Measurements from ENCODE around the gene RPS4Y1. TPM values are rescaled to one million over a fixed set of nuclear protein-coding genes. Genes with fewer than 3 reads are reported as not detected.

RPS4Y1 gene
- polyA plus RNA-seq, 1 of the 3 experiments (the other 2 are of a cell fraction): not detected

DNA sequence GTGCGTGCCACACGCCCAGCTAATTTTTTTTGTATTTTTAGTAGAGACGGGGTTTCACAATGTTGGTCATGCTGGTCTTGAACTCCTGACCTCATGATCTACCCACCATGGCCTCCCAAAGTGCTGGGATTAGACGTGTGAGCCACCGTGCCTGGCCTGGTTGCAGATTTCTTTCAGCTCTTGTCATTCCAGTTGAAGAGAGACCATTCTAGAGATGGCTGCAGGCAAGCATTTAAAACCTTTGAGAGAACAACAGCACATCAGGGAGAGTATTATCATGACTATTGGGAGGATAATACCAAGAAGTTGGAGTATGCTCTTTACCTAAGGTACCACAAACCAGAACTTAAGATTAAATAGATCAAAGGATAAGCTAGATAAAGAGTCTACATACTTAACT lies 12.9 kb upstream of the RPS4Y1 start:
- Histone ChIP-seq H4K20me1 (ENCODE audit: insufficient read depth) (no peaks in the 10 kb centered on the region), H3K79me2 (ENCODE audit: insufficient read depth) (no peaks in the 10 kb centered on the region), H3K9me2 (no peaks in the 10 kb centered on the region), H3K4me1 (ENCODE audit: control insufficient read depth in 1 of 2, insufficient read depth in 2 of 2, low read depth in 1 of 2, low read length in 1 of 2) (no peaks in the 10 kb centered on the region), H3K36me3 (replicated peaks in 1 of 2; ENCODE audit: control insufficient read depth in 1 of 2, insufficient read depth in 2 of 2, low read length in 1 of 2) (no peaks in the 10 kb centered on the region), H3K9ac (no peak overlapping the region), H2AFZ (ENCODE audit: low read depth) (no peak overlapping the region), H3K4me3 (ENCODE audit: low read depth in 2 of 2, low read length in 1 of 2) (no peak overlapping the region), H3K27me3 (ENCODE audit: insufficient read depth) (no peaks in the 10 kb centered on the region), H3K27ac (ENCODE audit: low read depth in 2 of 2, low read length in 1 of 2) (no peak overlapping the region), H3K9me3 (no peaks in the 10 kb centered on the region), H3K4me2 (no peak overlapping the region), H3F3A (replicated peaks; ENCODE audit: insufficient read depth) (no peaks in the 10 kb centered on the region)
- TF ChIP-seq RXRA (IDR thresholded peaks at IDR 0.05; ENCODE audit: borderline replicate concordance, low read depth): no peak
- TF ChIP-seq ELF1 (IDR thresholded peaks at IDR 0.05): no peak
- TF ChIP-seq MXI1 (IDR thresholded peaks at IDR 0.05; ENCODE audit: low read depth, low read length): no peak
- no peak for TF ChIP-seq EP300 (IDR thresholded peaks at IDR 0.05; ENCODE audit: borderline replicate concordance in 1 of 2, low read depth in 1 of 2, low read length in 1 of 2)
- TF ChIP-seq, protein P1, sequence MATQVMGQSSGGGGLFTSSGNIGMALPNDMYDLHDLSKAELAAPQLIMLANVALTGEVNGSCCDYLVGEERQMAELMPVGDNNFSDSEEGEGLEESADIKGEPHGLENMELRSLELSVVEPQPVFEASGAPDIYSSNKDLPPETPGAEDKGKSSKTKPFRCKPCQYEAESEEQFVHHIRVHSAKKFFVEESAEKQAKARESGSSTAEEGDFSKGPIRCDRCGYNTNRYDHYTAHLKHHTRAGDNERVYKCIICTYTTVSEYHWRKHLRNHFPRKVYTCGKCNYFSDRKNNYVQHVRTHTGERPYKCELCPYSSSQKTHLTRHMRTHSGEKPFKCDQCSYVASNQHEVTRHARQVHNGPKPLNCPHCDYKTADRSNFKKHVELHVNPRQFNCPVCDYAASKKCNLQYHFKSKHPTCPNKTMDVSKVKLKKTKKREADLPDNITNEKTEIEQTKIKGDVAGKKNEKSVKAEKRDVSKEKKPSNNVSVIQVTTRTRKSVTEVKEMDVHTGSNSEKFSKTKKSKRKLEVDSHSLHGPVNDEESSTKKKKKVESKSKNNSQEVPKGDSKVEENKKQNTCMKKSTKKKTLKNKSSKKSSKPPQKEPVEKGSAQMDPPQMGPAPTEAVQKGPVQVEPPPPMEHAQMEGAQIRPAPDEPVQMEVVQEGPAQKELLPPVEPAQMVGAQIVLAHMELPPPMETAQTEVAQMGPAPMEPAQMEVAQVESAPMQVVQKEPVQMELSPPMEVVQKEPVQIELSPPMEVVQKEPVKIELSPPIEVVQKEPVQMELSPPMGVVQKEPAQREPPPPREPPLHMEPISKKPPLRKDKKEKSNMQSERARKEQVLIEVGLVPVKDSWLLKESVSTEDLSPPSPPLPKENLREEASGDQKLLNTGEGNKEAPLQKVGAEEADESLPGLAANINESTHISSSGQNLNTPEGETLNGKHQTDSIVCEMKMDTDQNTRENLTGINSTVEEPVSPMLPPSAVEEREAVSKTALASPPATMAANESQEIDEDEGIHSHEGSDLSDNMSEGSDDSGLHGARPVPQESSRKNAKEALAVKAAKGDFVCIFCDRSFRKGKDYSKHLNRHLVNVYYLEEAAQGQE (IDR thresholded peaks at IDR 0.05; ENCODE audit: low read depth, low read length): no peak
- no peak for TF ChIP-seq ZBTB33 (IDR thresholded peaks at IDR 0.05; ENCODE audit: borderline replicate concordance, low read depth)
- TF ChIP-seq TEAD4 (IDR thresholded peaks at IDR 0.05; ENCODE audit: borderline replicate concordance, insufficient read depth): no peak
- TF ChIP-seq, protein P2, sequence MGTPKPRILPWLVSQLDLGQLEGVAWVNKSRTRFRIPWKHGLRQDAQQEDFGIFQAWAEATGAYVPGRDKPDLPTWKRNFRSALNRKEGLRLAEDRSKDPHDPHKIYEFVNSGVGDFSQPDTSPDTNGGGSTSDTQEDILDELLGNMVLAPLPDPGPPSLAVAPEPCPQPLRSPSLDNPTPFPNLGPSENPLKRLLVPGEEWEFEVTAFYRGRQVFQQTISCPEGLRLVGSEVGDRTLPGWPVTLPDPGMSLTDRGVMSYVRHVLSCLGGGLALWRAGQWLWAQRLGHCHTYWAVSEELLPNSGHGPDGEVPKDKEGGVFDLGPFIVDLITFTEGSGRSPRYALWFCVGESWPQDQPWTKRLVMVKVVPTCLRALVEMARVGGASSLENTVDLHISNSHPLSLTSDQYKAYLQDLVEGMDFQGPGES (IDR thresholded peaks at IDR 0.05; ENCODE audit: low read depth, low read length): no peak
- no peak for TF ChIP-seq SMC3 (IDR thresholded peaks at IDR 0.05; ENCODE audit: low read depth, low read length)
- TF ChIP-seq, protein P3, sequence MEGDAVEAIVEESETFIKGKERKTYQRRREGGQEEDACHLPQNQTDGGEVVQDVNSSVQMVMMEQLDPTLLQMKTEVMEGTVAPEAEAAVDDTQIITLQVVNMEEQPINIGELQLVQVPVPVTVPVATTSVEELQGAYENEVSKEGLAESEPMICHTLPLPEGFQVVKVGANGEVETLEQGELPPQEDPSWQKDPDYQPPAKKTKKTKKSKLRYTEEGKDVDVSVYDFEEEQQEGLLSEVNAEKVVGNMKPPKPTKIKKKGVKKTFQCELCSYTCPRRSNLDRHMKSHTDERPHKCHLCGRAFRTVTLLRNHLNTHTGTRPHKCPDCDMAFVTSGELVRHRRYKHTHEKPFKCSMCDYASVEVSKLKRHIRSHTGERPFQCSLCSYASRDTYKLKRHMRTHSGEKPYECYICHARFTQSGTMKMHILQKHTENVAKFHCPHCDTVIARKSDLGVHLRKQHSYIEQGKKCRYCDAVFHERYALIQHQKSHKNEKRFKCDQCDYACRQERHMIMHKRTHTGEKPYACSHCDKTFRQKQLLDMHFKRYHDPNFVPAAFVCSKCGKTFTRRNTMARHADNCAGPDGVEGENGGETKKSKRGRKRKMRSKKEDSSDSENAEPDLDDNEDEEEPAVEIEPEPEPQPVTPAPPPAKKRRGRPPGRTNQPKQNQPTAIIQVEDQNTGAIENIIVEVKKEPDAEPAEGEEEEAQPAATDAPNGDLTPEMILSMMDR (IDR thresholded peaks at IDR 0.05): no peak
- no peak for TF ChIP-seq POLR2AphosphoS5 (IDR thresholded peaks at IDR 0.05; ENCODE audit: low read depth, low read length)
- no peak for TF ChIP-seq CHD2 (IDR thresholded peaks at IDR 0.05; ENCODE audit: low read length, partially characterized antibody)
- TF ChIP-seq PBX3 (IDR thresholded peaks at IDR 0.05): no peak
- no peak for TF ChIP-seq MEF2A (IDR thresholded peaks at IDR 0.05; ENCODE audit: borderline replicate concordance, low read depth)
- no peak for TF ChIP-seq GABPA (IDR thresholded peaks at IDR 0.05; ENCODE audit: low read depth)
- no peak for TF ChIP-seq FOXM1 (IDR thresholded peaks at IDR 0.05; ENCODE audit: low read depth)
- TF ChIP-seq, protein P4, sequence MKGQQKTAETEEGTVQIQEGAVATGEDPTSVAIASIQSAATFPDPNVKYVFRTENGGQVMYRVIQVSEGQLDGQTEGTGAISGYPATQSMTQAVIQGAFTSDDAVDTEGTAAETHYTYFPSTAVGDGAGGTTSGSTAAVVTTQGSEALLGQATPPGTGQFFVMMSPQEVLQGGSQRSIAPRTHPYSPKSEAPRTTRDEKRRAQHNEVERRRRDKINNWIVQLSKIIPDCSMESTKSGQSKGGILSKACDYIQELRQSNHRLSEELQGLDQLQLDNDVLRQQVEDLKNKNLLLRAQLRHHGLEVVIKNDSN (IDR thresholded peaks at IDR 0.05; ENCODE audit: borderline replicate concordance, low read depth): no peak
- no peak for TF ChIP-seq RCOR1 (IDR thresholded peaks at IDR 0.05; ENCODE audit: low read length)
- TF ChIP-seq, protein P5, sequence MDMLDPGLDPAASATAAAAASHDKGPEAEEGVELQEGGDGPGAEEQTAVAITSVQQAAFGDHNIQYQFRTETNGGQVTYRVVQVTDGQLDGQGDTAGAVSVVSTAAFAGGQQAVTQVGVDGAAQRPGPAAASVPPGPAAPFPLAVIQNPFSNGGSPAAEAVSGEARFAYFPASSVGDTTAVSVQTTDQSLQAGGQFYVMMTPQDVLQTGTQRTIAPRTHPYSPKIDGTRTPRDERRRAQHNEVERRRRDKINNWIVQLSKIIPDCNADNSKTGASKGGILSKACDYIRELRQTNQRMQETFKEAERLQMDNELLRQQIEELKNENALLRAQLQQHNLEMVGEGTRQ (IDR thresholded peaks at IDR 0.05; ENCODE audit: borderline replicate concordance, low read depth, low read length): no peak
- TF ChIP-seq YY1 (IDR thresholded peaks at IDR 0.05; ENCODE audit: low read depth): no peak
- WGBS (ENCODE audit: low lambda C conversion rate): no CpG with 5 or more reads among the region's 5 CpGs
- POLR2A ChIA-PET: no interaction called here
- CTCF ChIA-PET: no interaction called here
- DNase-seq: no peak
